Measurements from ENCODE around the gene FBXO17.
A peak's percentile ranks its signal among the peaks of the same experiment; 100 is the strongest.
"Not testable (repeated sequence)": the region's sequence is repeated elsewhere in the genome, so short reads cannot be mapped to it uniquely, and the experiment has no call there.

FBXO17 gene

GRCh38 chr19:38966149-38966548 is 9.4 kb downstream of the FBXO17 start:
- H3K27ac ChIP-seq (ENCODE audit: low read depth, low read length); H3K27me3 ChIP-seq (ENCODE audit: control insufficient read depth in 5 of 5, insufficient read depth in 4 of 5, low read length in 5 of 5); H3K4me3 ChIP-seq (ENCODE audit: low read depth in 1 of 5, low read length in 5 of 5); H3K9ac ChIP-seq (ENCODE audit: low read length in 5 of 5); H3K36me3 ChIP-seq (ENCODE audit: control insufficient read depth in 5 of 5, insufficient read depth in 5 of 5, low read length in 5 of 5); H3K9me3 ChIP-seq (ENCODE audit: control insufficient read depth in 5 of 5, low read length in 5 of 5): not testable (repeated sequence)
- H3K4me1 ChIP-seq (ENCODE audit: control insufficient read depth in 5 of 5, insufficient read depth in 5 of 5, low read length in 5 of 5), result peaks cover 1 to 11% (median 7%) of the 10 kb centered on the region in 5 donors

- Histone ChIP-seq H3K9ac (ENCODE audit: low read length in 5 of 5) (no peak overlapping the region), H3K4me1 (ENCODE audit: control insufficient read depth in 5 of 5, insufficient read depth in 5 of 5, low read length in 5 of 5) (peaks cover 0 to 9% (median 4%) of the 10 kb centered on the region in 5 donors), H3K9me3 (ENCODE audit: control insufficient read depth in 5 of 5, low read length in 5 of 5) (no peaks in the 10 kb centered on the region), H3K27me3 (ENCODE audit: control insufficient read depth in 5 of 5, insufficient read depth in 4 of 5, low read length in 5 of 5) (no peaks in the 10 kb centered on the region), H3K36me3 (ENCODE audit: control insufficient read depth in 5 of 5, insufficient read depth in 5 of 5, low read length in 5 of 5) (peaks cover 0 to 2% (median 0%) of the 10 kb centered on the region in 5 donors), H3K4me3 (ENCODE audit: low read depth in 1 of 5, low read length in 5 of 5) (no peak overlapping the region), H3K27ac (ENCODE audit: low read depth, low read length) (no peak overlapping the region)
Observed at GRCh38 chr19:38964738-38965137, 10.8 kb downstream of the FBXO17 start.

- Histone ChIP-seq H3K4me1 (ENCODE audit: control insufficient read depth in 5 of 5, insufficient read depth in 5 of 5, low read length in 5 of 5) (peaks cover 0 to 9% (median 4%) of the 10 kb centered on the region in 5 donors), H3K36me3 (ENCODE audit: control insufficient read depth in 5 of 5, insufficient read depth in 5 of 5, low read length in 5 of 5) (peaks cover 0 to 4% (median 0%) of the 10 kb centered on the region in 5 donors), H3K9ac (ENCODE audit: low read length in 5 of 5) (no peak overlapping the region), H3K27ac (ENCODE audit: low read depth, low read length) (no peak overlapping the region), H3K4me3 (ENCODE audit: low read depth in 1 of 5, low read length in 5 of 5) (no peak overlapping the region), H3K9me3 (ENCODE audit: control insufficient read depth in 5 of 5, low read length in 5 of 5) (no peaks in the 10 kb centered on the region), H3K27me3 (ENCODE audit: control insufficient read depth in 5 of 5, insufficient read depth in 4 of 5, low read length in 5 of 5) (no peaks in the 10 kb centered on the region)
Observed at GRCh38 chr19:38959618-38960017, 15.9 kb downstream of the FBXO17 start.

- Histone ChIP-seq H3K9me3 (ENCODE audit: control insufficient read depth in 5 of 5, low read length in 5 of 5) (no peaks in the 10 kb centered on the region), H3K4me1 (ENCODE audit: control insufficient read depth in 5 of 5, insufficient read depth in 5 of 5, low read length in 5 of 5) (peaks cover 0 to 9% (median 4%) of the 10 kb centered on the region in 5 donors), H3K27ac (ENCODE audit: low read depth, low read length) (no peak overlapping the region), H3K36me3 (ENCODE audit: control insufficient read depth in 5 of 5, insufficient read depth in 5 of 5, low read length in 5 of 5) (peaks cover 0 to 4% (median 0%) of the 10 kb centered on the region in 5 donors), H3K27me3 (ENCODE audit: control insufficient read depth in 5 of 5, insufficient read depth in 4 of 5, low read length in 5 of 5) (no peaks in the 10 kb centered on the region), H3K9ac (ENCODE audit: low read length in 5 of 5) (no peak overlapping the region), H3K4me3 (ENCODE audit: low read depth in 1 of 5, low read length in 5 of 5) (no peak overlapping the region)
Observed at GRCh38 chr19:38958301-38958700, 17.2 kb downstream of the FBXO17 start.

- Histone ChIP-seq H3K27ac (ENCODE audit: low read depth, low read length) (no peak overlapping the region), H3K4me1 (ENCODE audit: control insufficient read depth in 5 of 5, insufficient read depth in 5 of 5, low read length in 5 of 5) (peaks cover 0 to 2% (median 0%) of the 10 kb centered on the region in 5 donors), H3K27me3 (ENCODE audit: control insufficient read depth in 5 of 5, insufficient read depth in 4 of 5, low read length in 5 of 5) (no peaks in the 10 kb centered on the region), H3K36me3 (ENCODE audit: control insufficient read depth in 5 of 5, insufficient read depth in 5 of 5, low read length in 5 of 5) (peaks cover 0 to 5% (median 0%) of the 10 kb centered on the region in 5 donors), H3K9ac (ENCODE audit: low read length in 5 of 5) (no peak overlapping the region), H3K9me3 (ENCODE audit: control insufficient read depth in 5 of 5, low read length in 5 of 5) (no peaks in the 10 kb centered on the region), H3K4me3 (ENCODE audit: low read depth in 1 of 5, low read length in 5 of 5) (no peak overlapping the region)
Observed at GRCh38 chr19:38956264-38956663, 19.3 kb downstream of the FBXO17 start.

- Histone ChIP-seq H3K4me1 (ENCODE audit: control insufficient read depth in 5 of 5, insufficient read depth in 5 of 5, low read length in 5 of 5) (peaks cover 2 to 10% (median 7%) of the 10 kb centered on the region in 5 donors), H3K36me3 (ENCODE audit: control insufficient read depth in 5 of 5, insufficient read depth in 5 of 5, low read length in 5 of 5) (peaks cover 0 to 5% (median 0%) of the 10 kb centered on the region in 5 donors), H3K9me3 (ENCODE audit: control insufficient read depth in 5 of 5, low read length in 5 of 5) (no peaks in the 10 kb centered on the region), H3K4me3 (ENCODE audit: low read depth in 1 of 5, low read length in 5 of 5) (no peak overlapping the region), H3K9ac (ENCODE audit: low read length in 5 of 5) (no peak overlapping the region), H3K27ac (ENCODE audit: low read depth, low read length) (no peak overlapping the region), H3K27me3 (ENCODE audit: control insufficient read depth in 5 of 5, insufficient read depth in 4 of 5, low read length in 5 of 5) (peaks cover 0 to 5% (median 0%) of the 10 kb centered on the region in 5 donors)
Observed at GRCh38 chr19:38953677-38954076, 21.9 kb downstream of the FBXO17 start.

GRCh38 chr19:38952395-38953165 is 23.0 kb downstream of the FBXO17 start:
- H3K9me3 ChIP-seq (ENCODE audit: control insufficient read depth in 5 of 5, low read length in 5 of 5), result no peaks in the 10 kb centered on the region
- H3K4me3 ChIP-seq (ENCODE audit: low read depth in 1 of 5, low read length in 5 of 5), result no peak overlapping the region
- no peak overlapping the region for H3K27ac ChIP-seq (ENCODE audit: low read depth, low read length)
- H3K27me3 ChIP-seq (ENCODE audit: control insufficient read depth in 5 of 5, insufficient read depth in 4 of 5, low read length in 5 of 5), result peaks cover 0 to 5% (median 0%) of the 10 kb centered on the region in 5 donors
- peaks cover 2 to 8% (median 7%) of the 10 kb centered on the region in 5 donors for H3K4me1 ChIP-seq (ENCODE audit: control insufficient read depth in 5 of 5, insufficient read depth in 5 of 5, low read length in 5 of 5)
- H3K9ac ChIP-seq (ENCODE audit: low read length in 5 of 5), result no peak overlapping the region
- H3K36me3 ChIP-seq (ENCODE audit: control insufficient read depth in 5 of 5, insufficient read depth in 5 of 5, low read length in 5 of 5), result peaks cover 0 to 13% (median 2%) of the 10 kb centered on the region in 5 donors

GRCh38 chr19:38951187-38951586 is 24.4 kb downstream of the FBXO17 start:
- no peaks in the 10 kb centered on the region for H3K9me3 ChIP-seq (ENCODE audit: control insufficient read depth in 5 of 5, low read length in 5 of 5)
- H3K27ac ChIP-seq (ENCODE audit: low read depth, low read length), result no peak overlapping the region
- H3K9ac ChIP-seq (ENCODE audit: low read length in 5 of 5), result no peak overlapping the region
- no peak overlapping the region for H3K4me3 ChIP-seq (ENCODE audit: low read depth in 1 of 5, low read length in 5 of 5)
- H3K27me3 ChIP-seq (ENCODE audit: control insufficient read depth in 5 of 5, insufficient read depth in 4 of 5, low read length in 5 of 5), result peaks cover 0 to 5% (median 0%) of the 10 kb centered on the region in 5 donors
- H3K4me1 ChIP-seq (ENCODE audit: control insufficient read depth in 5 of 5, insufficient read depth in 5 of 5, low read length in 5 of 5), result peaks cover 2 to 8% (median 7%) of the 10 kb centered on the region in 5 donors
- H3K36me3 ChIP-seq (ENCODE audit: control insufficient read depth in 5 of 5, insufficient read depth in 5 of 5, low read length in 5 of 5), result peaks cover 0 to 23% (median 9%) of the 10 kb centered on the region in 5 donors

- Histone ChIP-seq H3K9ac (ENCODE audit: low read length in 5 of 5) (peak overlapping the region in 2 of 5 donors; percentile 43 to 59), H3K9me3 (ENCODE audit: control insufficient read depth in 5 of 5, low read length in 5 of 5) (no peaks in the 10 kb centered on the region), H3K4me3 (ENCODE audit: low read depth in 1 of 5, low read length in 5 of 5) (peak overlapping the region in 4 of 5 donors; percentile 42 to 65 (median 57)), H3K27me3 (ENCODE audit: control insufficient read depth in 5 of 5, insufficient read depth in 4 of 5, low read length in 5 of 5) (peaks cover 0 to 5% (median 0%) of the 10 kb centered on the region in 5 donors), H3K27ac (ENCODE audit: low read depth, low read length) (no peak overlapping the region), H3K4me1 (ENCODE audit: control insufficient read depth in 5 of 5, insufficient read depth in 5 of 5, low read length in 5 of 5) (peaks cover 2 to 8% (median 7%) of the 10 kb centered on the region in 5 donors), H3K36me3 (ENCODE audit: control insufficient read depth in 5 of 5, insufficient read depth in 5 of 5, low read length in 5 of 5) (peaks cover 0 to 28% (median 16%) of the 10 kb centered on the region in 5 donors)
Observed at GRCh38 chr19:38949580-38950367, 25.8 kb downstream of the FBXO17 start.

All from subcutaneous abdominal adipose tissue (tissue), 5 donors.